Activated CD8-positive, alpha-beta T cell treated with anti-CD3 and anti-CD28 coated beads for 36 hours (primary cell): ENCODE measurements around the gene CCDC60. TPM values are rescaled to one million over a fixed set of nuclear protein-coding genes. Genes with fewer than 3 reads are reported as not detected.

Source experiments
- ATAC-seq: fragments of 200-7000 bp; cut with Tn5 transposase; one replicate; pipeline ENCODE4 v1.10.0; 2021; ENCODE audit warnings: mild to moderate bottlenecking, moderate library complexity
- CTCF ChIA-PET: fragments of 350-600 bp; sonication (Branson Sonifier 250); formaldehyde crosslinking; loops from one replicate; lab custom pipeline; 2021; ENCODE audit warnings: antibody characterized with exemption; lab: Charles Lee
- POLR2A ChIA-PET: fragments of 350-600 bp; sonication (Branson Sonifier 250); formaldehyde crosslinking; loops from one replicate; lab custom pipeline; 2021; ENCODE audit warnings: antibody characterized with exemption; lab: Charles Lee
- DNase-seq: peaks from one replicate; pipeline ENCODE4 v3.0.0-alpha.2; 2020
- H3K27ac Mint-ChIP-seq: one replicate; pipeline ENCODE4 v1.8.0; 2021; ENCODE audit warnings: mild to moderate bottlenecking, mixed read lengths
- H3K27me3 Mint-ChIP-seq: one replicate; pipeline ENCODE4 v1.8.0; 2021; ENCODE audit warnings: mixed read lengths
- H3K36me3 Mint-ChIP-seq: one replicate; pipeline ENCODE4 v1.8.0; 2021; ENCODE audit warnings: low read depth, mixed read lengths
- H3K4me1 Mint-ChIP-seq: one replicate; pipeline ENCODE4 v1.8.0; 2021; ENCODE audit warnings: low read depth, mixed read lengths
- H3K4me3 Mint-ChIP-seq: one replicate; pipeline ENCODE4 v1.8.0; 2021; ENCODE audit warnings: mild to moderate bottlenecking, moderate library complexity, mixed read lengths
- H3K9me3 Mint-ChIP-seq: one replicate; pipeline ENCODE4 v1.8.0; 2021; ENCODE audit warnings: mixed read lengths
- intact Hi-C: fragments of 100-400 bp; cut with micrococcal nuclease; formaldehyde crosslinking; loops from one replicate; pipeline ENCODE4 v1.10.0; 2022
- total RNA-seq, 2 experiments: library from RNA; stranded (reverse); gene quantifications; one replicate each; pipeline ENCODE4 v1.2.3, GENCODE V29; 2021
- TF ChIP-seq, protein P1 (sequence below): fragments of 200-600 bp; IDR thresholded peaks from one replicate; pipeline ENCODE4 v1.8.0; 2022; ENCODE audit warnings: antibody characterized with exemption, mild to moderate bottlenecking

The CCDC60 gene
- total RNA-seq, 2 experiments from 2014 or later = not detected

DNA sequence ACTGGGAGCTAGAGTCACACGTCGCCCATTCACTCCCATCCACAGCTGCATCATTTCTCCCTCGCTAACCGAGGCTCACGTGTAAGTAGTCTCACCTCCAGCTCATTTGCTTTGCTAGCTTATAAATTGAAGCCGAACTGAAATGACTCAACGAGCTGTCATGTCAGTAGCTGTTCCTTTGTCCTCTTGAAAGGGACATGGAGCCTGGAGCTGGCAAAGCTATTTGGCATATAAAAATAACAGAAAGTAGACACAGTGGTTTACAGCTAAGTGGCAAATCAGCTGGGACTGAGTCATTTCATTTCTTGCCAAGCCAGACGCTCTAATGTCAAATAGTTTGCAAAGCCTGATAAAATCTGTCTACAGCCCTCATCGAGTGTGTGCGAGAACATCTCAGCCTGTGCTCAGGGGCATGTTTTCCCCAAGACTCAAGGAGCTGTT lies 144.6 kb downstream of the CCDC60 start:
- ATAC-seq (no peak), DNase-seq (no peak)
- CTCF ChIA-PET = interaction anchor here (0.7 kb wide), 1 partner anchor 35 kb away, joined by 3 read pairs; no protein-coding TSS in a partner anchor
- intact Hi-C loops = no loop called here
- Mint-ChIP-seq H3K27ac (no peak overlapping the region), H3K9me3 (no peaks in the 10 kb centered on the region), H3K36me3 (no peaks in the 10 kb centered on the region), H3K4me1 (no peaks in the 10 kb centered on the region), H3K4me3 (no peak overlapping the region), H3K27me3 (no peaks in the 10 kb centered on the region)
- TF ChIP-seq, protein P1, sequence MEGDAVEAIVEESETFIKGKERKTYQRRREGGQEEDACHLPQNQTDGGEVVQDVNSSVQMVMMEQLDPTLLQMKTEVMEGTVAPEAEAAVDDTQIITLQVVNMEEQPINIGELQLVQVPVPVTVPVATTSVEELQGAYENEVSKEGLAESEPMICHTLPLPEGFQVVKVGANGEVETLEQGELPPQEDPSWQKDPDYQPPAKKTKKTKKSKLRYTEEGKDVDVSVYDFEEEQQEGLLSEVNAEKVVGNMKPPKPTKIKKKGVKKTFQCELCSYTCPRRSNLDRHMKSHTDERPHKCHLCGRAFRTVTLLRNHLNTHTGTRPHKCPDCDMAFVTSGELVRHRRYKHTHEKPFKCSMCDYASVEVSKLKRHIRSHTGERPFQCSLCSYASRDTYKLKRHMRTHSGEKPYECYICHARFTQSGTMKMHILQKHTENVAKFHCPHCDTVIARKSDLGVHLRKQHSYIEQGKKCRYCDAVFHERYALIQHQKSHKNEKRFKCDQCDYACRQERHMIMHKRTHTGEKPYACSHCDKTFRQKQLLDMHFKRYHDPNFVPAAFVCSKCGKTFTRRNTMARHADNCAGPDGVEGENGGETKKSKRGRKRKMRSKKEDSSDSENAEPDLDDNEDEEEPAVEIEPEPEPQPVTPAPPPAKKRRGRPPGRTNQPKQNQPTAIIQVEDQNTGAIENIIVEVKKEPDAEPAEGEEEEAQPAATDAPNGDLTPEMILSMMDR = no peak
- POLR2A ChIA-PET = interaction anchor here (0.6 kb wide), 1 partner anchor 245 kb away, joined by 3 read pairs; no protein-coding TSS in a partner anchor

DNA sequence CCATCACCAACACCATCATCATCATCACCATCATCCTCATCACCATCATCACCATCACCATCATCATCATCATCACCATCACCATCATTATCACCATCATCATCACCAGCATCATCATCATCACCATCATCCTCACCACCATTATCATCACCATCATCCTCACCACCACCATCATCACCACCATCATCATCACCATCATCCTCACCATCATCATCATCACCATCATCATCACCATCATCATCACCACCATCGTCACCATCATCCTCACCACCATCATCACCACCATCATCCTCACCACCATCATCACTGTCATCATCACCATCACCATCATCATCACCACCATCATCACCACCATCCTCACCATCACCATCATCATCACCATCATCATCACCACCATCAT lies 146.0 kb downstream of the CCDC60 start:
- Mint-ChIP-seq H3K4me1 (no peaks in the 10 kb centered on the region), H3K27ac (no peak overlapping the region), H3K27me3 (no peaks in the 10 kb centered on the region), H3K36me3 (no peaks in the 10 kb centered on the region), H3K9me3 (no peaks in the 10 kb centered on the region), H3K4me3 (no peak overlapping the region)
- ATAC-seq (no peak), DNase-seq (no peak)
- intact Hi-C loops = no loop called here
- CTCF ChIA-PET = no interaction called here
- TF ChIP-seq, protein P1 = no peak
- POLR2A ChIA-PET = no interaction called here

DNA sequence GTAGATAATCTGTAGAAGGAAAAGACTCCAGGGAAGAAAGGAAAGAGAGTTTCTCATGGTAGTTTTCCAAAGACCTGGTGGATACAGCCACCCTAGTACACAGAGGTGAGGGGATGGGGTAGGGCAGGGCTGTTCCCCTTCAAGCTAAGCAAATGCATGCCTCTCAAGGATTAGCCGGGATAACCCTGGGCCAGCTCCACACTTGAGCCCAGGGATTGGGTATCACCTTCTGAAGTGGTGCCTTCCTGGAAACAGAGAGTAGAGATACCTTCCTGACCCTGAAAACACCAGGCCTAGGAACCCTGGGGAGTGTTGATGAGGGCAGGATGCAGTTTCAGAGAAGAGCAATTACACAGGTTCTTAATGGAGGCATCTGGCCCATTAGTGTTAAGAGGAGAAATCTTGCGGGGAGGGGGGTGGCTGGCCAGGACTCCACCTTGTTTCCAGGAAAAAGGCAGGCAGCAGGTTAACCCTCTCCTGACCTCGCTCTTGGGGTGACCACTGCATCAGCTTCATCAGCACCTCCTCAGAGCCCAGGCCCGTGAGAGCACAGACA lies 152.1 kb downstream of the CCDC60 start:
- no peaks in the 10 kb centered on the region for H3K9me3 Mint-ChIP-seq
- no peak overlapping the region for H3K4me3 Mint-ChIP-seq
- peaks cover 1% of the 10 kb centered on the region for H3K27me3 Mint-ChIP-seq
- no peaks in the 10 kb centered on the region for H3K36me3 Mint-ChIP-seq
- no peaks in the 10 kb centered on the region for H3K4me1 Mint-ChIP-seq
- CTCF ChIA-PET = interaction anchor here (1.7 kb wide), 1 partner anchor 43 kb away, joined by 3 read pairs; no protein-coding TSS in a partner anchor
- no peak for ATAC-seq
- intact Hi-C loops = no loop called here
- no peak overlapping the region for H3K27ac Mint-ChIP-seq
- POLR2A ChIA-PET = no interaction called here
- DNase-seq = no peak
- TF ChIP-seq, protein P1 = no peak

DNA sequence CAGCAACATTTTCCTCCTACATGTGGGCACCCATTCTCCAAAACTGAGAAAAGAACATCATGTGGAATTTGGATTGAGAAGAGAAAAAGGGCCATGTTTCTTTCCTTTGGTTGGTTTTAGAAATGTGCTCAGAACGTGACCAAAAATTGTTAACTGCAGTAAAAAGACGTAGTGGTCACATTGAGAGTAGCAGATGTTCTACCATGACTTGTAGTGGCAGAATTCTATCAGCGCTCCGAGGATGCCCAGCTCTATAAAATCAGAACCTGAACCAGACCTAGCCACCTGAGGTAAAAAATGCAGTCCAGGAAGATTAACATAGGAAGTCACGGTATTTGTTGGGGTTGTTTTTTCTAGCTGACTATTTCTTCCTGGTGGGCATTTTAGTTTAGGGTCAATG lies 157.3 kb downstream of the CCDC60 start:
- TF ChIP-seq, protein P1 = no peak
- no peaks in the 10 kb centered on the region for H3K9me3 Mint-ChIP-seq
- H3K4me3 Mint-ChIP-seq = no peak overlapping the region
- peaks cover 11% of the 10 kb centered on the region for H3K27me3 Mint-ChIP-seq
- DNase-seq (no peak), ATAC-seq (no peak)
- CTCF ChIA-PET = no interaction called here
- POLR2A ChIA-PET = no interaction called here
- H3K36me3 Mint-ChIP-seq = no peaks in the 10 kb centered on the region
- no peaks in the 10 kb centered on the region for H3K4me1 Mint-ChIP-seq
- intact Hi-C loops = no loop called here
- no peak overlapping the region for H3K27ac Mint-ChIP-seq

DNA sequence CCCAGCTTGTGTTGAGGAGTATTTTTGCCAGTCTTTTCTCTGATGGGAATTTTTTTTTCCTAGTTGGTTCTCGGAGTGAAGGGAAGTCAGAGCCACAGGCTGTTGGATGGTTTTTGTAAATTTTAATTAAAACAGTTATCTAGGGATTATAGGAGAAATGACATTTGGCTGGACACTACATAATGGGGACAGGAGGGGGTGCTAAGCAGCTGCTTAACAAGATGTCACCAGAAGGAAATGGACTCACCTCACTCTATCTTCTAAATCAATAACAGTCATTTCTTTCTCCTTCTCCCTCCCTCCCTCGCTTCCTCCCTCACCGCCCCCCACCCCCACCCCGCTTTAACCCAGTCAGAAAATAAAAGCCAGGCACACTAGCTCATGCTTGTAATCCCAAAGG lies 165.7 kb downstream of the CCDC60 start:
- no peaks in the 10 kb centered on the region for H3K4me1 Mint-ChIP-seq
- H3K27me3 Mint-ChIP-seq = peaks cover 26% of the 10 kb centered on the region
- H3K36me3 Mint-ChIP-seq = no peaks in the 10 kb centered on the region

More for the DNA sequence above, 165.7 kb downstream of the CCDC60 start:
- no peak overlapping the region for H3K4me3 Mint-ChIP-seq
- H3K27ac Mint-ChIP-seq = no peak overlapping the region
- ChIA-PET POLR2A (no interaction called here), CTCF (interaction anchor here (1.1 kb wide), 1 partner anchor 17 kb away, joined by 3 read pairs; no protein-coding TSS in a partner anchor)
- TF ChIP-seq, protein P1 = no peak
- ATAC-seq (no peak), DNase-seq (no peak)
- intact Hi-C loops = no loop called here
- no peaks in the 10 kb centered on the region for H3K9me3 Mint-ChIP-seq
